Peyer's patch (tissue), 4 donors: ENCODE results near the gene MYO18B.

Experiments
- CTCF ChIP-seq, 6 experiments: fragments of 450-650 bp in 4 of 6; fragments of 200-600 bp in 2 of 6; sonication (generic) in 1 of 6; IDR thresholded peaks; one replicate each; pipeline ENCODE4 v1.5.1; 2017 to 2019; ENCODE audit warnings: antibody characterized with exemption in 6 of 6, mild to moderate bottlenecking in 3 of 6, moderate library complexity in 1 of 6
- POLR2A ChIP-seq, 2 donors: fragments of 450-650 bp; IDR thresholded peaks; one replicate each; pipeline ENCODE4 v1.5.1; 2017; ENCODE audit warnings: antibody characterized with exemption in 2 of 2, mild to moderate bottlenecking in 2 of 2, moderate library complexity in 2 of 2

- TF ChIP-seq CTCF (IDR thresholded peaks at IDR 0.05) (no peak), POLR2A (IDR thresholded peaks at IDR 0.05) (no peak)
These were observed 154.6 kb downstream of the MYO18B start for GRCh38 chr22:25896592-25896991.
